ENCODE data around the gene HELB. TPM values are rescaled to one million over a fixed set of nuclear protein-coding genes. Genes with fewer than 3 reads are reported as not detected.

Gene HELB
- total and polyA plus RNA-seq, 8 donors: 3.8 to 7.7 (median 6.2) TPM

DNA sequence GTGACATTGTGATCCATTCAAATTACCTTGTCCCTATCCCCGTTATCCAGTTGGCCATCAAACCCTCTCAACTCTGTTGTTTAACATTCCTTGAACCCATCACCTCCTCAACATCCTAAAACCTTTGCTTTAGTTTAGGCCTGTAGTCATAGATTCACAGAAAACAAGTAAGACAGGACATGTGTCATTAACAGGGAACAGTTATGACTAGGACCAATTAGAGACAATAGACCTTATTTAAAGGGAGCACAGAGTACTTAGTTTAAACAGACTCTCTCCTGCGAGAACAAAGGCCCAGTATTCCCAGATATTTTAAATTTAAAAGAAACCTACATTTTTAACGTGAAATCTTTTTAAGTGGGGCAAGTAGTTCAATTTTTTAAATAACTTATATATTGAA, 20.0 kb upstream of the HELB start:
- no peak for TF ChIP-seq CTCF (IDR thresholded peaks at IDR 0.05)

DNA sequence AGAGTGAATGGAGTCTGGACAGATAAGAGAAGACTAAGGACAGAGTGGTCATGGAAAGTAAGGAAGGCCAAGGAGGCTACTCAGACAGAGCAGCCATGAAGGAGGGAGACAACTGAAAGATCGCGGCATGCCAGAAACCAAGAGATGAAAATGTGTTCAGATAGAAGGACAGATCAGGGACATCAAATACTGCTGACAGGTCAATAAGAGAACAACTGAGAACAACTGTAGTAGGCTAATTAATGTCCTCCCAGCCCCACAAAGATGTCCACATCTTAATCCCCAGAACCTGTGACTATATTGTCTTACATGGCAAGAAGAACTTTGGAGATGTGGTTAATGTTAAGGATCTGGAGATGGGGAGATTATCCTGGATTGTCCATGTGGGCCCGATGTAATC, 15.0 kb upstream of the HELB start:
- H3K27me3 ChIP-seq: no peaks in the 10 kb centered on the region
- H3K27ac ChIP-seq: no peak overlapping the region
- H3K36me3 ChIP-seq: no peaks in the 10 kb centered on the region
- intact Hi-C loops (cut with DNase I): no loop called here
- H3K4me3 ChIP-seq: no peak overlapping the region
- no peak for DNase-seq
- no peak for TF ChIP-seq CTCF (IDR thresholded peaks at IDR 0.05)
- no peaks in the 10 kb centered on the region for H3K9me3 ChIP-seq
- ATAC-seq: no peak
- no peaks in the 10 kb centered on the region for H3K4me1 ChIP-seq

More for the DNA sequence above, 20.0 kb upstream of the HELB start:
- intact Hi-C loops (cut with DNase I): no loop called here
- Histone ChIP-seq H3K9me3 (peaks cover 0 to 2% of the 10 kb centered on the region in 2 donors), H3K27me3 (no peaks in the 10 kb centered on the region), H3K36me3 (no peaks in the 10 kb centered on the region), H3K4me3 (no peak overlapping the region), H3K4me1 (peaks cover 0 to 16% of the 10 kb centered on the region in 2 donors), H3K27ac (no peak overlapping the region)
- ATAC-seq: no peak
- DNase-seq: no peak

DNA sequence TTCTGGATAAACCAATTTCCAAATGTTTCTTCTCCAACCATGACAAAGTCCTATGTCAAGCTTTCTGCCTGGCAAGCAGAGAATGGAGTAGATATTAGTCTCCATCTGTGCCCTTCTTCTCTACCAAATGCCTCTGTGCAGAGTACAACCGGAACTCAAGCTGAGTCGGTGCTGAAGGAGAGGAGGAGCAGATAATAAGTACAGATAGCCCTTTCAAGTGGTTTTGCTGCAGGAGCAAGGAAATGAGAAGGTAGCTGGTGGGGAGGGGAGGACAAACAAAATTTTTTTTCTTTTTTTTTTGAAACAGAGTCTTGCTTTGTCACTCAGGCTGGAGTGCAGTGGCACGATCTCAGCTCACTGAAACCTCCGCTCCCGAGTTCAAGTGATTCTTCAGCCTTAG, 14.2 kb upstream of the HELB start:
- intact Hi-C loops (cut with DNase I): no loop called here
- Histone ChIP-seq H3K27me3 (no peaks in the 10 kb centered on the region), H3K36me3 (no peaks in the 10 kb centered on the region), H3K27ac (no peak overlapping the region), H3K4me1 (no peaks in the 10 kb centered on the region), H3K9me3 (no peaks in the 10 kb centered on the region), H3K4me3 (no peak overlapping the region)
- no peak for TF ChIP-seq CTCF (IDR thresholded peaks at IDR 0.05)
- ATAC-seq (no peak), DNase-seq (no peak)

- no peak for TF ChIP-seq CTCF (IDR thresholded peaks at IDR 0.05)
- no peak for ATAC-seq
- no peak overlapping the region for H3K4me3 ChIP-seq
- DNase-seq: no peak
- no peaks in the 10 kb centered on the region for H3K4me1 ChIP-seq
- no peaks in the 10 kb centered on the region for H3K9me3 ChIP-seq
- intact Hi-C loops (cut with DNase I): no loop called here
- no peaks in the 10 kb centered on the region for H3K36me3 ChIP-seq
- H3K27ac ChIP-seq: no peak overlapping the region
- no peaks in the 10 kb centered on the region for H3K27me3 ChIP-seq
Measured at GRCh38 chr12:66289485-66289884, 12.8 kb upstream of the HELB start.

DNA sequence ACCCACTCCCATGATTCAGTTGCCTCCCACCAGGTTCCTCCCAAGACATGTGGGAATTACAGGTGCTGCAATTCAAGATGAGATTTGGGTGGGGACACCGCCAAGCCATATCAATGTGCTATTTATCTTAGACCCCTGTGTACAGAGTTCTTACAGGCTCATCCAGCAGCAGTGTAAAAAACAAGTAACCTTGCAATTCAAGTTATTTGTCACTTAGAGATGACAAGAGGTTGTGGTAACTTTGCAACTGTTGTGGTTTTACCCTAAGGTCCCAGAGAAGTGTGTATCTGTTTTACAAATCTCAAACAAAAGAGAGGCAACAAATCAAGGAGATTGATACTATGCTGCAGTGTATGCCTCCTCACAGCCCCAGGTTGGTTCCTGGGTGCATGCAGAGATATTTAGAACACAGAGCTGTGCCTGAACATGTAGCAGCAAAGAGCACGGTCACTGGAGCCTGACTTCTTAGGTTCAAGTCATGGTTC, 11.5 kb upstream of the HELB start:
- Histone ChIP-seq H3K36me3 (no peaks in the 10 kb centered on the region), H3K27me3 (no peaks in the 10 kb centered on the region), H3K4me1 (no peaks in the 10 kb centered on the region), H3K4me3 (no peak overlapping the region), H3K27ac (no peak overlapping the region), H3K9me3 (no peaks in the 10 kb centered on the region)
- TF ChIP-seq CTCF (IDR thresholded peaks at IDR 0.05): no peak
- ATAC-seq (no peak), DNase-seq (no peak)
- intact Hi-C loops (cut with DNase I): no loop called here

Data from left lung (tissue), 10 donors.